Measurements from ENCODE around the gene RTN4R. TPM values are rescaled to one million over a fixed set of nuclear protein-coding genes. Genes with fewer than 3 reads are reported as not detected.

Gene RTN4R
- total RNA-seq, 4 donors from 2014 or later = 1.8 to 2.2 TPM; not detected in 2

DNA sequence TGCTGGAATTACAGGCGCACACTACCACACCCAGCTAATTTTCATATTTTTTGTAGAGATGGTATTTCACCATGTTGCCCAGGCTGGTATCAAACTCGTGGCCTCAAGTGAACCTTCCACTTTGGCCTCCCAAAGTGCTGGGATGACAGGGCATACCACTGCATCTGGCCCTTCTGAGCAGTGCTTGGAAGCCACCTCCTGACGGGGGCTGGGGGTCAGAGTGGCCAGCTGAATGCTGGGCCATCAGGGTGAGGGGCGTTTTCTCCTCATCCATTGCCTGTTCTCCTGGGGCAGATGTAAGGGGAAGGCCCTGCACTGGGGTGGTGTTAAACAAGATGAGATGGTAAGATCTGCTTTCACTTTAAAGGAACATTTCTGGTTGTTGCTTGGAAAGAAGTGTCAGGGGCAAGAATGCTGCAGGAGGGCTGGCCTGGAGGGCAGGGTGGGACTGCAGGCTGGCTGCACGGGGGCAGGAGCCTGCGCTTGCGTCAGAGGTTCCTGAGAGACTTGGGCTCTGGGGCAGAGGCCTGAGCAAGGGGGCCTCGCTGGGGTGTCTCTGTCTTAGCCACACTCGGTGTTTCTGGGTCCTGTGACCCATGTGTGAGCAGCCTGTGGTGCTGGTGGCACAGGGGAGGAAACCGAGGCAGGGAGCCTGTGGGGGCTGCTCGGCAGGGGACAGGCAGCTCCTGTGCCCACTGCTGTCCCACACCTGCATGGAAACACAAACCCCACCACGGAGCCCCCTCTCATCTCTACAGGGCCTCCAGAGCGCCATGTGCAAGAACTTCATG lies 34.5 kb upstream of the RTN4R start:
- no peak for TF ChIP-seq POLR2AphosphoS5 (IDR thresholded peaks at IDR 0.05)
- TF ChIP-seq, protein P1, sequence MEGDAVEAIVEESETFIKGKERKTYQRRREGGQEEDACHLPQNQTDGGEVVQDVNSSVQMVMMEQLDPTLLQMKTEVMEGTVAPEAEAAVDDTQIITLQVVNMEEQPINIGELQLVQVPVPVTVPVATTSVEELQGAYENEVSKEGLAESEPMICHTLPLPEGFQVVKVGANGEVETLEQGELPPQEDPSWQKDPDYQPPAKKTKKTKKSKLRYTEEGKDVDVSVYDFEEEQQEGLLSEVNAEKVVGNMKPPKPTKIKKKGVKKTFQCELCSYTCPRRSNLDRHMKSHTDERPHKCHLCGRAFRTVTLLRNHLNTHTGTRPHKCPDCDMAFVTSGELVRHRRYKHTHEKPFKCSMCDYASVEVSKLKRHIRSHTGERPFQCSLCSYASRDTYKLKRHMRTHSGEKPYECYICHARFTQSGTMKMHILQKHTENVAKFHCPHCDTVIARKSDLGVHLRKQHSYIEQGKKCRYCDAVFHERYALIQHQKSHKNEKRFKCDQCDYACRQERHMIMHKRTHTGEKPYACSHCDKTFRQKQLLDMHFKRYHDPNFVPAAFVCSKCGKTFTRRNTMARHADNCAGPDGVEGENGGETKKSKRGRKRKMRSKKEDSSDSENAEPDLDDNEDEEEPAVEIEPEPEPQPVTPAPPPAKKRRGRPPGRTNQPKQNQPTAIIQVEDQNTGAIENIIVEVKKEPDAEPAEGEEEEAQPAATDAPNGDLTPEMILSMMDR (IDR thresholded peaks at IDR 0.05) = no peak
- no peak for TF ChIP-seq EP300 (IDR thresholded peaks at IDR 0.05)
- TF ChIP-seq POLR2A (IDR thresholded peaks at IDR 0.05; ENCODE audit: low read depth) = no peak
- H3K27me3 ChIP-seq = peaks cover 0 to 57% (median 2%) of the 10 kb centered on the region in 4 donors
- intact Hi-C loops (cut with DNase I) = no loop called here
- no peak overlapping the region for H3K27ac ChIP-seq (replicated peaks in 1 of 4)
- no peak overlapping the region for H3K4me3 ChIP-seq
- 84% methylated on average over 6 of the region's 13 CpGs for WGBS
- H3K4me1 ChIP-seq = peaks cover 12 to 20% (median 19%) of the 10 kb centered on the region in 4 donors
- H3K9me3 ChIP-seq = no peaks in the 10 kb centered on the region
- no peaks in the 10 kb centered on the region for H3K36me3 ChIP-seq
- no peak for DNase-seq (ENCODE audit: extremely low spot score)

DNA sequence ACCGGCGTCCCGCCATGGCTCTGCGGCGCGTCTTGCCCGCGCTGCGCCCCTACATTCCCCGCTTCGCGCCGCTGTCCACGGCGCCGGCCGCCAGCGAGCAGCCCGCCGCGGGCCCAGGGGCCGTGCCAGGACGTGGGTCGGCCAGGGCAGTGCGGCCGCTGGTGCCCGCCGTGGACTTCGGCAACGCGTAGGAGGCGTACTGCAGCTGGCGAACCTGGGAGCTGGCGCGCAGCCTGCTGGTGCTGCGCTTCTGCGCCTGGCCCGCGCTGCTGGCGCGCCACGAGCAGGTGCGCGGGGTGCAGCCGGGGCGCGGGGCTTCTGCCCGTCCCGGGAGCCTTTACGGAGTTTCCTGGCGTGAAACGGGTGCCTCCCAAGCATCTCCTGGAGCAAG lies 31.6 kb upstream of the RTN4R start:
- Histone ChIP-seq H3K27me3 (peaks cover 0 to 40% (median under 1%) of the 10 kb centered on the region in 4 donors), H3K4me1 (peaks cover 12 to 20% (median 19%) of the 10 kb centered on the region in 4 donors), H3K27ac (replicated peaks in 1 of 4) (peak overlapping the region in 2 of 4 donors; percentile 29 to 41), H3K4me3 (peak overlapping the region; percentile 55 to 67 (median 62)), H3K36me3 (no peaks in the 10 kb centered on the region), H3K9me3 (no peaks in the 10 kb centered on the region)
- WGBS = 0% methylated on average over 3 of the region's 52 CpGs
- TF ChIP-seq, protein P1 (IDR thresholded peaks at IDR 0.05) = no peak
- TF ChIP-seq POLR2AphosphoS5 (IDR thresholded peaks at IDR 0.05) = no peak
- TF ChIP-seq EP300 (IDR thresholded peaks at IDR 0.05) = no peak
- no peak for TF ChIP-seq POLR2A (IDR thresholded peaks at IDR 0.05; ENCODE audit: low read depth)
- no peak for DNase-seq (ENCODE audit: extremely low spot score)
- intact Hi-C loops (cut with DNase I) = no loop called here

DNA sequence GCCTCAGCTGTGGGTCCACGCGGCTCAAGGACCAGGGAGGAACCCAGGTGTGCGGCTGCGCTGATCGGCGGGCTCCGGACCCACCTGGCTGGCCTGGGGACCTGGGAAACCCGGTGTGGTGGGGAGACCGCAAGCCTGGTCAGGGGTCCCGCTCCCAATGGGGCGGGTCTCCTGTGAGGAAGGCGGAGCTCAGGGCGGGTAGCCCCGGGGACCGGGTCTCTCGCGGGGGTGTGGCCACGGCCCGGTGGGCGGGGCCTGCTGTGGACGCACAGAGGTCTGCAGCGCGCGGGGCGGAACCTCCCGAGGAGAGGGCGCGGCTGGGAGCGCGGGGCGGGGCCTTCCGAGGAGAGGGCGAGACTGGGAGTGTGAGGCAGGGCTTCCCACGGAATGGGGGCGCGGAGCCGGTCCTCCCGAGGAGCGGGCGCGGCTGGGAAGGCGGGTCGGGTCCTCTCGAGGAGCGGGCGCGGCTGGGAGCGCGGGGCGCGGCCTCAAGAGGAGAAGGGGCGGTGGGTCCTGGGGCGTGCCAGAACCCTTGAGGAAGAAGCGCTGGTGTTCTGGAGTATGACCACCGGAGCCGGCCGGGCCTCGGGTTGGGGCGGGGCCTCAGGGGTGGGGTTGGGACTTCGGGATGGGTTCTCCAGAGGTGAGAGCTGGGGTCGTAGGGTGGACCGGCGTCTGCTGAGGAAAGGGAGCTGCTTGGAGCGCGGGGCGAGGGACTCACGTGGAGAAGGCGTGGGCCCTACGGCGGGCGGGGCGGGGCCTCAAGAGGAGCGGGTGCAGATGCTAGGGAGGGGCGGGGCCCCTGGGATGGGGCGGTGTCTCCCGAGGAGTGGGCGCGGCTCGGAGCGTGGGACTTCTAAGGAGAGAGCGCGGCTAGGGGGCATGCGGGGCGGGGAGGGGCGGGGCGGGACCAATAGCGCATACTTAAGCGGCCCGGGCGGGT lies 31.0 kb upstream of the RTN4R start:
- Histone ChIP-seq H3K36me3 (no peaks in the 10 kb centered on the region), H3K9me3 (no peaks in the 10 kb centered on the region), H3K4me1 (peaks cover 12 to 20% (median 19%) of the 10 kb centered on the region in 4 donors), H3K4me3 (peak overlapping the region; percentile 55 to 67 (median 62)), H3K27ac (replicated peaks in 1 of 4) (peak overlapping the region in 2 of 4 donors; percentile 41 to 53), H3K27me3 (peaks cover 0 to 33% (median 0%) of the 10 kb centered on the region in 4 donors)
- 4% methylated on average over 30 of the region's 90 CpGs for WGBS
- TF ChIP-seq EP300 (IDR thresholded peaks at IDR 0.05) (no peak), POLR2AphosphoS5 (IDR thresholded peaks at IDR 0.05) (peak in 1 of 2 donors; percentile 33)
- intact Hi-C loops (cut with DNase I) = no loop called here
- peak; percentile 97 for DNase-seq (ENCODE audit: extremely low spot score)

DNA sequence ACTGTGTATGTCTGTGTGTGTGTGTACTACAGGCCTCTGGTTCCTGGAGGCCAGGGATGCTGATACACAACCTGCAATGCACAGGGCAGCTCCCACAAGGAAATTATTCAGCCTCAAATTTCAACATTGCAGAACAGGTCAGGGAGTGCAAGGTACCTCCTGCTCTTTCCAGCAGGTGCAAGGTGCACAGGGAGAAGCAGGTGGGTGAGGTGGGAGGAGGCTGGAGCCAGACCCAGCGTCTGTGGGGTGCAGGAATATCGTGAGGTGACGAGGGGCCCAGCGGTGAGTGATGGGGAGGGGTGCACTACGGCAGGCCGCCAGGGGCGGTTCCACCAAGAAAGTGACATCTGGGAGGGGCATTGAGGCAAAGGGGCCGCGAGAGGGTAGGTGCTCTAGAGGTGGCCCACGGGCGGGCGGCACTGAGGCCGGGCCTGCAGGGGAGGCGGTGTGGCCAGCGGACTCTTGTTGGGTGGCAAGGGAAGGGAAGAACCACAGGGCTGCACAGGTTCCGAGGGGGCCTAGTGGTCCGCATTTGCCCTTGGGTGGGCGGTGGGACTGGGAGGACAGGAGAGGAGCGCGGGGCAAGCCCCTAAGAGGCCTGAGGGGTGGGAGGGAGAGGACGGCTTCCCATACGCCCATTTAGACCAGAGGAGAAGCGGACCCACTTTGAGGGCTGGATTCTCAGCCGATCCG lies 30.1 kb upstream of the RTN4R start:
- peaks cover 12 to 20% (median 19%) of the 10 kb centered on the region in 4 donors for H3K4me1 ChIP-seq
- no peaks in the 10 kb centered on the region for H3K9me3 ChIP-seq
- TF ChIP-seq POLR2AphosphoS5 (IDR thresholded peaks at IDR 0.05) (no peak), EP300 (IDR thresholded peaks at IDR 0.05) (no peak), POLR2A (IDR thresholded peaks at IDR 0.05; ENCODE audit: low read depth) (no peak)
- TF ChIP-seq, protein P1 (IDR thresholded peaks at IDR 0.05) = no peak
- peak overlapping the region in 1 of 4 donors; percentile 27 for H3K27ac ChIP-seq (replicated peaks in 1 of 4)
- no peak for DNase-seq (ENCODE audit: extremely low spot score)
- 72% methylated on average over 19 of the region's 25 CpGs for WGBS
- peaks cover 0 to 25% (median 0%) of the 10 kb centered on the region in 4 donors for H3K27me3 ChIP-seq
- peak overlapping the region; percentile 55 to 67 (median 62) for H3K4me3 ChIP-seq
- no peaks in the 10 kb centered on the region for H3K36me3 ChIP-seq
- intact Hi-C loops (cut with DNase I) = no loop called here
